WTC11 (cell line): Measurements from ENCODE around the gene CLIC2. TPM values are rescaled to one million over a fixed set of nuclear protein-coding genes. Genes with fewer than 3 reads are reported as not detected.

Source experiments
- ATAC-seq: fragments of 200-7000 bp; cut with Tn5 transposase; 2 replicates; pipeline ENCODE4 v1.10.0; 2021; ENCODE audit warnings: mild to moderate bottlenecking, moderate library complexity
- CTCF ChIA-PET: fragments of 300-600 bp; sonication (Branson Sonifier 250); formaldehyde crosslinking; loops from one replicate; lab custom pipeline; 2021; ENCODE audit warnings: antibody characterized with exemption; lab: Charles Lee
- POLR2A ChIA-PET: fragments of 350-600 bp; sonication (Branson Sonifier 250); formaldehyde crosslinking; loops from one replicate; lab custom pipeline; 2021; ENCODE audit warnings: antibody characterized with exemption; lab: Charles Lee
- DNase-seq: peaks from one replicate; pipeline ENCODE4 v3.0.0; 2021; ENCODE audit warnings: low spot score
- H3K27ac Mint-ChIP-seq: 2 replicates; pipeline ENCODE4 v1.8.0; 2021; ENCODE audit warnings: mixed read lengths
- H3K27me3 Mint-ChIP-seq: 2 replicates; pipeline ENCODE4 v1.8.0; 2021; ENCODE audit warnings: low read depth, mild to moderate bottlenecking, moderate library complexity, mixed read lengths
- H3K36me3 Mint-ChIP-seq: 2 replicates; pipeline ENCODE4 v1.8.0; 2021; ENCODE audit warnings: mixed read lengths
- H3K4me1 Mint-ChIP-seq: 2 replicates; pipeline ENCODE4 v1.8.0; 2022; ENCODE audit warnings: mixed read lengths
- H3K4me3 Mint-ChIP-seq: 2 replicates; pipeline ENCODE4 v1.8.0; 2021; ENCODE audit warnings: mild to moderate bottlenecking, moderate library complexity, mixed read lengths
- H3K9me3 Mint-ChIP-seq: 2 replicates; pipeline ENCODE4 v1.8.0; 2021; ENCODE audit warnings: mixed read lengths
- ESRRA ChIP-seq: sonication (generic); formaldehyde crosslinking; IDR thresholded peaks from 2 replicates; pipeline ENCODE4 v1.8.1; 2022; ENCODE audit warnings: mild to moderate bottlenecking, missing genetic modification reagents, borderline replicate concordance
- NFATC4 ChIP-seq: fragments of 250-450 bp; sonication (Bioruptor Pico); IDR thresholded peaks from 2 replicates; pipeline ENCODE4 v1.9.0; 2021; ENCODE audit warnings: mild to moderate bottlenecking
- RELA ChIP-seq: sonication (generic); formaldehyde crosslinking; IDR thresholded peaks from 2 replicates; pipeline ENCODE4 v1.8.1; 2022; ENCODE audit warnings: missing genetic modification reagents, mild to moderate bottlenecking, borderline replicate concordance
- SP1 ChIP-seq: sonication (generic); formaldehyde crosslinking; conservative IDR thresholded peaks from 2 replicates; pipeline ENCODE4 v1.8.1; 2022; ENCODE audit warnings: missing genetic modification reagents
- ZNF138 ChIP-seq: sonication (generic); formaldehyde crosslinking; conservative IDR thresholded peaks from 2 replicates; pipeline ENCODE4 v1.8.1; 2022; ENCODE audit warnings: mild to moderate bottlenecking, moderate library complexity, missing genetic modification reagents
- ZNF232 ChIP-seq: sonication (generic); formaldehyde crosslinking; IDR thresholded peaks from 2 replicates; pipeline ENCODE4 v1.8.0; 2022; ENCODE audit warnings: mild to moderate bottlenecking, missing genetic modification reagents
- total RNA-seq: library from RNA; stranded (reverse); gene quantifications from 3 replicates; pipeline ENCODE4 v1.2.3, GENCODE V29; 2021
- TF ChIP-seq, protein P1 (sequence below): sonication (generic); formaldehyde crosslinking; IDR thresholded peaks from 2 replicates; pipeline ENCODE4 v1.8.1; 2023; ENCODE audit warnings: mild to moderate bottlenecking, missing genetic modification reagents, borderline replicate concordance
- TF ChIP-seq, protein P2 (sequence below): sonication (generic); formaldehyde crosslinking; IDR thresholded peaks from 2 replicates; pipeline ENCODE4 v1.8.1; 2023; ENCODE audit warnings: mild to moderate bottlenecking, moderate library complexity, missing genetic modification reagents
- TF ChIP-seq, protein P3 (sequence below): sonication (generic); formaldehyde crosslinking; conservative IDR thresholded peaks from 2 replicates; pipeline ENCODE4 v1.8.1; 2023; ENCODE audit warnings: mild to moderate bottlenecking, low read depth, missing genetic modification reagents, moderate library complexity
- TF ChIP-seq, protein P4 (sequence below): fragments of 250-450 bp; sonication (Bioruptor Pico); IDR thresholded peaks from 2 replicates; pipeline ENCODE4 v1.8.0; 2021; ENCODE audit warnings: mild to moderate bottlenecking
- TF ChIP-seq, protein P5 (sequence below): sonication (generic); formaldehyde crosslinking; IDR thresholded peaks from 2 replicates; pipeline ENCODE4 v1.8.0; 2023; ENCODE audit warnings: missing genetic modification reagents, mild to moderate bottlenecking, borderline replicate concordance
- TF ChIP-seq, protein P6 (sequence below): fragments of 250-450 bp; sonication (Bioruptor Pico); IDR thresholded peaks from 2 replicates; pipeline ENCODE4 v1.9.0; 2021; ENCODE audit warnings: mild to moderate bottlenecking
- TF ChIP-seq, protein P7 (sequence below): sonication (generic); formaldehyde crosslinking; IDR thresholded peaks from 2 replicates; pipeline ENCODE4 v1.8.1; 2023; ENCODE audit warnings: mild to moderate bottlenecking, missing genetic modification reagents, moderate library complexity
- TF ChIP-seq, protein P8 (sequence below): sonication (generic); formaldehyde crosslinking; IDR thresholded peaks from 2 replicates; pipeline ENCODE4 v1.8.1; 2022; ENCODE audit warnings: missing genetic modification reagents, borderline replicate concordance

Gene CLIC2
- total RNA-seq, 1 experiment from 2014 or later, result 0.66 TPM

DNA sequence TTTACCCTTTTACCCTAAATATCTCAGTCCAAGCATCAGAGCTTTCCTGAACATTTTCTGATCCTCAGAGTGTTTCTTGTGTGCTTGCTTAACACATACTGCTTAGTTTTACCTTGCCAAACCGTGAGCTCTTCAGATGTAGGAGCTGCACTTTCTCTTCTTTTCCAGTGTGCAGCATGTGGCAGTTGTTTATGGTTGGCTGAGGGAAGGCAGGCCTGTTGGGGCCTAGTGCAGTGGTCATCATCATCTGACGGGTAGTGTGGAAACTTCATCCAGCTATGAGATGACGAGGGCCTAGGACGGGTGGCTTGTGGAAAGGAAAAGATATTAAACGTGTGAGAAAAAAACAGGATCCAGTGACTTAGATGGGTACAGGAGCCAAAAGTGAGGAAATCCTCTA, 96.7 kb downstream of the CLIC2 start:
- Mint-ChIP-seq H3K9me3 (no peaks in the 10 kb centered on the region), H3K27me3 (no peaks in the 10 kb centered on the region), H3K4me3 (no peak overlapping the region), H3K27ac (no peak overlapping the region), H3K4me1 (no peaks in the 10 kb centered on the region), H3K36me3 (peaks cover 29% of the 10 kb centered on the region)
- no peak for DNase-seq
- CTCF ChIA-PET, result no interaction called here
- POLR2A ChIA-PET, result no interaction called here
- no peak for ATAC-seq
- no peak for TF ChIP-seq ZNF232 (CRISPR knock-in tag)
- TF ChIP-seq, protein P1, sequence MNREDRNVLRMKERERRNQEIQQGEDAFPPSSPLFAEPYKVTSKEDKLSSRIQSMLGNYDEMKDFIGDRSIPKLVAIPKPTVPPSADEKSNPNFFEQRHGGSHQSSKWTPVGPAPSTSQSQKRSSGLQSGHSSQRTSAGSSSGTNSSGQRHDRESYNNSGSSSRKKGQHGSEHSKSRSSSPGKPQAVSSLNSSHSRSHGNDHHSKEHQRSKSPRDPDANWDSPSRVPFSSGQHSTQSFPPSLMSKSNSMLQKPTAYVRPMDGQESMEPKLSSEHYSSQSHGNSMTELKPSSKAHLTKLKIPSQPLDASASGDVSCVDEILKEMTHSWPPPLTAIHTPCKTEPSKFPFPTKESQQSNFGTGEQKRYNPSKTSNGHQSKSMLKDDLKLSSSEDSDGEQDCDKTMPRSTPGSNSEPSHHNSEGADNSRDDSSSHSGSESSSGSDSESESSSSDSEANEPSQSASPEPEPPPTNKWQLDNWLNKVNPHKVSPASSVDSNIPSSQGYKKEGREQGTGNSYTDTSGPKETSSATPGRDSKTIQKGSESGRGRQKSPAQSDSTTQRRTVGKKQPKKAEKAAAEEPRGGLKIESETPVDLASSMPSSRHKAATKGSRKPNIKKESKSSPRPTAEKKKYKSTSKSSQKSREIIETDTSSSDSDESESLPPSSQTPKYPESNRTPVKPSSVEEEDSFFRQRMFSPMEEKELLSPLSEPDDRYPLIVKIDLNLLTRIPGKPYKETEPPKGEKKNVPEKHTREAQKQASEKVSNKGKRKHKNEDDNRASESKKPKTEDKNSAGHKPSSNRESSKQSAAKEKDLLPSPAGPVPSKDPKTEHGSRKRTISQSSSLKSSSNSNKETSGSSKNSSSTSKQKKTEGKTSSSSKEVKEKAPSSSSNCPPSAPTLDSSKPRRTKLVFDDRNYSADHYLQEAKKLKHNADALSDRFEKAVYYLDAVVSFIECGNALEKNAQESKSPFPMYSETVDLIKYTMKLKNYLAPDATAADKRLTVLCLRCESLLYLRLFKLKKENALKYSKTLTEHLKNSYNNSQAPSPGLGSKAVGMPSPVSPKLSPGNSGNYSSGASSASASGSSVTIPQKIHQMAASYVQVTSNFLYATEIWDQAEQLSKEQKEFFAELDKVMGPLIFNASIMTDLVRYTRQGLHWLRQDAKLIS (CRISPR knock-in tag), result no peak
- TF ChIP-seq, protein P2, sequence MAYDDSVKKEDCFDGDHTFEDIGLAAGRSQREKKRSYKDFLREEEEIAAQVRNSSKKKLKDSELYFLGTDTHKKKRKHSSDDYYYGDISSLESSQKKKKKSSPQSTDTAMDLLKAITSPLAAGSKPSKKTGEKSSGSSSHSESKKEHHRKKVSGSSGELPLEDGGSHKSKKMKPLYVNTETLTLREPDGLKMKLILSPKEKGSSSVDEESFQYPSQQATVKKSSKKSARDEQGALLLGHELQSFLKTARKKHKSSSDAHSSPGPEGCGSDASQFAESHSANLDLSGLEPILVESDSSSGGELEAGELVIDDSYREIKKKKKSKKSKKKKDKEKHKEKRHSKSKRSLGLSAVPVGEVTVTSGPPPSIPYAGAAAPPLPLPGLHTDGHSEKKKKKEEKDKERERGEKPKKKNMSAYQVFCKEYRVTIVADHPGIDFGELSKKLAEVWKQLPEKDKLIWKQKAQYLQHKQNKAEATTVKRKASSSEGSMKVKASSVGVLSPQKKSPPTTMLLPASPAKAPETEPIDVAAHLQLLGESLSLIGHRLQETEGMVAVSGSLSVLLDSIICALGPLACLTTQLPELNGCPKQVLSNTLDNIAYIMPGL, result no peak
- no peak for TF ChIP-seq ESRRA (CRISPR knock-in tag)
- TF ChIP-seq, protein P3, sequence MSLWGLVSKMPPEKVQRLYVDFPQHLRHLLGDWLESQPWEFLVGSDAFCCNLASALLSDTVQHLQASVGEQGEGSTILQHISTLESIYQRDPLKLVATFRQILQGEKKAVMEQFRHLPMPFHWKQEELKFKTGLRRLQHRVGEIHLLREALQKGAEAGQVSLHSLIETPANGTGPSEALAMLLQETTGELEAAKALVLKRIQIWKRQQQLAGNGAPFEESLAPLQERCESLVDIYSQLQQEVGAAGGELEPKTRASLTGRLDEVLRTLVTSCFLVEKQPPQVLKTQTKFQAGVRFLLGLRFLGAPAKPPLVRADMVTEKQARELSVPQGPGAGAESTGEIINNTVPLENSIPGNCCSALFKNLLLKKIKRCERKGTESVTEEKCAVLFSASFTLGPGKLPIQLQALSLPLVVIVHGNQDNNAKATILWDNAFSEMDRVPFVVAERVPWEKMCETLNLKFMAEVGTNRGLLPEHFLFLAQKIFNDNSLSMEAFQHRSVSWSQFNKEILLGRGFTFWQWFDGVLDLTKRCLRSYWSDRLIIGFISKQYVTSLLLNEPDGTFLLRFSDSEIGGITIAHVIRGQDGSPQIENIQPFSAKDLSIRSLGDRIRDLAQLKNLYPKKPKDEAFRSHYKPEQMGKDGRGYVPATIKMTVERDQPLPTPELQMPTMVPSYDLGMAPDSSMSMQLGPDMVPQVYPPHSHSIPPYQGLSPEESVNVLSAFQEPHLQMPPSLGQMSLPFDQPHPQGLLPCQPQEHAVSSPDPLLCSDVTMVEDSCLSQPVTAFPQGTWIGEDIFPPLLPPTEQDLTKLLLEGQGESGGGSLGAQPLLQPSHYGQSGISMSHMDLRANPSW (CRISPR knock-in tag), result no peak
- TF ChIP-seq, protein P4, sequence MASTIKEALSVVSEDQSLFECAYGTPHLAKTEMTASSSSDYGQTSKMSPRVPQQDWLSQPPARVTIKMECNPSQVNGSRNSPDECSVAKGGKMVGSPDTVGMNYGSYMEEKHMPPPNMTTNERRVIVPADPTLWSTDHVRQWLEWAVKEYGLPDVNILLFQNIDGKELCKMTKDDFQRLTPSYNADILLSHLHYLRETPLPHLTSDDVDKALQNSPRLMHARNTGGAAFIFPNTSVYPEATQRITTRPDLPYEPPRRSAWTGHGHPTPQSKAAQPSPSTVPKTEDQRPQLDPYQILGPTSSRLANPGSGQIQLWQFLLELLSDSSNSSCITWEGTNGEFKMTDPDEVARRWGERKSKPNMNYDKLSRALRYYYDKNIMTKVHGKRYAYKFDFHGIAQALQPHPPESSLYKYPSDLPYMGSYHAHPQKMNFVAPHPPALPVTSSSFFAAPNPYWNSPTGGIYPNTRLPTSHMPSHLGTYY (CRISPR knock-in tag), result no peak
- TF ChIP-seq, protein P5, sequence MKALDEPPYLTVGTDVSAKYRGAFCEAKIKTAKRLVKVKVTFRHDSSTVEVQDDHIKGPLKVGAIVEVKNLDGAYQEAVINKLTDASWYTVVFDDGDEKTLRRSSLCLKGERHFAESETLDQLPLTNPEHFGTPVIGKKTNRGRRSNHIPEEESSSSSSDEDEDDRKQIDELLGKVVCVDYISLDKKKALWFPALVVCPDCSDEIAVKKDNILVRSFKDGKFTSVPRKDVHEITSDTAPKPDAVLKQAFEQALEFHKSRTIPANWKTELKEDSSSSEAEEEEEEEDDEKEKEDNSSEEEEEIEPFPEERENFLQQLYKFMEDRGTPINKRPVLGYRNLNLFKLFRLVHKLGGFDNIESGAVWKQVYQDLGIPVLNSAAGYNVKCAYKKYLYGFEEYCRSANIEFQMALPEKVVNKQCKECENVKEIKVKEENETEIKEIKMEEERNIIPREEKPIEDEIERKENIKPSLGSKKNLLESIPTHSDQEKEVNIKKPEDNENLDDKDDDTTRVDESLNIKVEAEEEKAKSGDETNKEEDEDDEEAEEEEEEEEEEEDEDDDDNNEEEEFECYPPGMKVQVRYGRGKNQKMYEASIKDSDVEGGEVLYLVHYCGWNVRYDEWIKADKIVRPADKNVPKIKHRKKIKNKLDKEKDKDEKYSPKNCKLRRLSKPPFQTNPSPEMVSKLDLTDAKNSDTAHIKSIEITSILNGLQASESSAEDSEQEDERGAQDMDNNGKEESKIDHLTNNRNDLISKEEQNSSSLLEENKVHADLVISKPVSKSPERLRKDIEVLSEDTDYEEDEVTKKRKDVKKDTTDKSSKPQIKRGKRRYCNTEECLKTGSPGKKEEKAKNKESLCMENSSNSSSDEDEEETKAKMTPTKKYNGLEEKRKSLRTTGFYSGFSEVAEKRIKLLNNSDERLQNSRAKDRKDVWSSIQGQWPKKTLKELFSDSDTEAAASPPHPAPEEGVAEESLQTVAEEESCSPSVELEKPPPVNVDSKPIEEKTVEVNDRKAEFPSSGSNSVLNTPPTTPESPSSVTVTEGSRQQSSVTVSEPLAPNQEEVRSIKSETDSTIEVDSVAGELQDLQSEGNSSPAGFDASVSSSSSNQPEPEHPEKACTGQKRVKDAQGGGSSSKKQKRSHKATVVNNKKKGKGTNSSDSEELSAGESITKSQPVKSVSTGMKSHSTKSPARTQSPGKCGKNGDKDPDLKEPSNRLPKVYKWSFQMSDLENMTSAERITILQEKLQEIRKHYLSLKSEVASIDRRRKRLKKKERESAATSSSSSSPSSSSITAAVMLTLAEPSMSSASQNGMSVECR (CRISPR knock-in tag), result no peak
- TF ChIP-seq RELA (CRISPR knock-in tag), result no peak
- TF ChIP-seq, protein P6, sequence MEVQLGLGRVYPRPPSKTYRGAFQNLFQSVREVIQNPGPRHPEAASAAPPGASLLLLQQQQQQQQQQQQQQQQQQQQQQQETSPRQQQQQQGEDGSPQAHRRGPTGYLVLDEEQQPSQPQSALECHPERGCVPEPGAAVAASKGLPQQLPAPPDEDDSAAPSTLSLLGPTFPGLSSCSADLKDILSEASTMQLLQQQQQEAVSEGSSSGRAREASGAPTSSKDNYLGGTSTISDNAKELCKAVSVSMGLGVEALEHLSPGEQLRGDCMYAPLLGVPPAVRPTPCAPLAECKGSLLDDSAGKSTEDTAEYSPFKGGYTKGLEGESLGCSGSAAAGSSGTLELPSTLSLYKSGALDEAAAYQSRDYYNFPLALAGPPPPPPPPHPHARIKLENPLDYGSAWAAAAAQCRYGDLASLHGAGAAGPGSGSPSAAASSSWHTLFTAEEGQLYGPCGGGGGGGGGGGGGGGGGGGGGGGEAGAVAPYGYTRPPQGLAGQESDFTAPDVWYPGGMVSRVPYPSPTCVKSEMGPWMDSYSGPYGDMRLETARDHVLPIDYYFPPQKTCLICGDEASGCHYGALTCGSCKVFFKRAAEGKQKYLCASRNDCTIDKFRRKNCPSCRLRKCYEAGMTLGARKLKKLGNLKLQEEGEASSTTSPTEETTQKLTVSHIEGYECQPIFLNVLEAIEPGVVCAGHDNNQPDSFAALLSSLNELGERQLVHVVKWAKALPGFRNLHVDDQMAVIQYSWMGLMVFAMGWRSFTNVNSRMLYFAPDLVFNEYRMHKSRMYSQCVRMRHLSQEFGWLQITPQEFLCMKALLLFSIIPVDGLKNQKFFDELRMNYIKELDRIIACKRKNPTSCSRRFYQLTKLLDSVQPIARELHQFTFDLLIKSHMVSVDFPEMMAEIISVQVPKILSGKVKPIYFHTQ (CRISPR knock-in tag), result no peak
- no peak for TF ChIP-seq NFATC4 (CRISPR knock-in tag)
- TF ChIP-seq, protein P7, sequence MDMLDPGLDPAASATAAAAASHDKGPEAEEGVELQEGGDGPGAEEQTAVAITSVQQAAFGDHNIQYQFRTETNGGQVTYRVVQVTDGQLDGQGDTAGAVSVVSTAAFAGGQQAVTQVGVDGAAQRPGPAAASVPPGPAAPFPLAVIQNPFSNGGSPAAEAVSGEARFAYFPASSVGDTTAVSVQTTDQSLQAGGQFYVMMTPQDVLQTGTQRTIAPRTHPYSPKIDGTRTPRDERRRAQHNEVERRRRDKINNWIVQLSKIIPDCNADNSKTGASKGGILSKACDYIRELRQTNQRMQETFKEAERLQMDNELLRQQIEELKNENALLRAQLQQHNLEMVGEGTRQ (CRISPR knock-in tag), result no peak
- TF ChIP-seq, protein P8, sequence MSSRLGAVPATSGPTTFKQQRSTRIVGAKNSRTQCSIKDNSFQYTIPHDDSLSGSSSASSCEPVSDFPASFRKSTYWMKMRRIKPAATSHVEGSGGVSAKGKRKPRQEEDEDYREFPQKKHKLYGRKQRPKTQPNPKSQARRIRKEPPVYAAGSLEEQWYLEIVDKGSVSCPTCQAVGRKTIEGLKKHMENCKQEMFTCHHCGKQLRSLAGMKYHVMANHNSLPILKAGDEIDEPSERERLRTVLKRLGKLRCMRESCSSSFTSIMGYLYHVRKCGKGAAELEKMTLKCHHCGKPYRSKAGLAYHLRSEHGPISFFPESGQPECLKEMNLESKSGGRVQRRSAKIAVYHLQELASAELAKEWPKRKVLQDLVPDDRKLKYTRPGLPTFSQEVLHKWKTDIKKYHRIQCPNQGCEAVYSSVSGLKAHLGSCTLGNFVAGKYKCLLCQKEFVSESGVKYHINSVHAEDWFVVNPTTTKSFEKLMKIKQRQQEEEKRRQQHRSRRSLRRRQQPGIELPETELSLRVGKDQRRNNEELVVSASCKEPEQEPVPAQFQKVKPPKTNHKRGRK (CRISPR knock-in tag), result no peak
- no peak for TF ChIP-seq ZNF138 (CRISPR knock-in tag)
- TF ChIP-seq SP1, result no peak
